Umbilical cord (tissue), 2 donors: ENCODE data around the gene S1PR1. TPM values are rescaled to one million over a fixed set of nuclear protein-coding genes. Genes with fewer than 3 reads are reported as not detected.

Experiments
- DNase-seq: peaks from one replicate; pipeline ENCODE4 v3.0.0-alpha.2; 2015; ENCODE audit warnings: low spot score
- total RNA-seq: library from RNA; depleted of rRNA; stranded (reverse); fragments of >200 nt; gene quantifications from one replicate; pipeline ENCODE4 v1.2.3, GENCODE V29; 2014; ENCODE audit warnings: low replicate concordance; ENCODE audit not compliant: insufficient read depth

S1PR1 gene
- total RNA-seq, 1 donor from 2014 or later: 27.7 TPM

DNA sequence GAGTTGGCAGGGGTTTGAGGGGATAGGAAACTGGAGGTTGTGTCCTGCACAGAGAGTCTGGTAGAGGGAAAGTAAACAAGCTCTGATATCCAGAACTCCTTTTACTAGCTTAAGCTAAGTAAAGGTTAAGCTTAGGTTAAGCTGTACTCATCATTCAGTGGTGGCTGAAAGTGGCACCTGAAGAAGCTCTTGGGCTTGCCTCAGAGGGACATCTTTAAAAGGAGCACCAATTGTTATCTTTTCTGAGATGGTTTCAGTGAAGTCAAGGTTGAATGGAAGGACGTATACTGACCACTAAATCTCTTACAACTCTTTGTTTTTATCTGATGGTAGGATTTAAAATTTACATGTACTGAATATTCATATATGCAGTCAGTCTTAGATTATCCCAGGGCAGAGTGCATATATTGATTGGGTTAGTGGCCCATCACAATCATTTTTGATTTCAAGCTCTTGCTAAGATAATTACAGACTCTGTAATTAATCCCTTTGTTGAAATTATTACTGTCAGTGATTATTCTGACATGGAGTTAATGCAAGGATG is 43.3 kb downstream of the S1PR1 start:
- no peak for DNase-seq

DNA sequence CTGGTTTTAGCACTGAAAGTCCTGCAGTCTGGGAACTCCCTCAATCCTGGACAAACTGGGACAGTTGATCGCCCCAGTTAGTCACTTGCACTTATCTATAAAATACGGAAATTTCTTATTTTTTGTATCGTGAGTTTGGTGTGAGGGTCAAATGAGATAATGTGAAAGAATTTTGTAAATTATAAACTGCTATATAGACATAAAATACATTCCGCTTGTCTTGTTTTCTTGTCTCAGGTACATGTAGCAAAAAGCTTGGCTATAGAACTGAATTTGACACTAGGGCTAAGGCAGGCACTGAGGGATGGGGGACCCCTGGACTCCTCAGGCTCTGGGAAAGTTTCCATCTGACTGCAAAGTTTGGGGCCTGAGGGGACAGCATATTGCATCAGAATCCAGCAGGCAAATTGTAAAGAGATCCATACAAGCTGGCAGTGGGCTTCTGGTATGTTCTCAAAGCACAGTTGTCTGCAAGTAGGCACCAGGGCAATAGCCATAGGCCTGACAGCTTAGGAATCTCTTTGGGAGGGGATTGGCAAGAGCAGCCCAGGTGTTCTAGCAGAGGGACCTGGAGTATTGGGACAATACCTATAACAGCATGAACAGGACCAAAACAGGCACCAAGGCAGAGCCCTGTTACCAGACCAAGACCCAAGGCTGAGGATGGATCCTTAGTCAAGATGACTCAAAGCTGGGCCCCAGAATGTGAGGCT is 44.3 kb downstream of the S1PR1 start:
- DNase-seq: no peak

DNA sequence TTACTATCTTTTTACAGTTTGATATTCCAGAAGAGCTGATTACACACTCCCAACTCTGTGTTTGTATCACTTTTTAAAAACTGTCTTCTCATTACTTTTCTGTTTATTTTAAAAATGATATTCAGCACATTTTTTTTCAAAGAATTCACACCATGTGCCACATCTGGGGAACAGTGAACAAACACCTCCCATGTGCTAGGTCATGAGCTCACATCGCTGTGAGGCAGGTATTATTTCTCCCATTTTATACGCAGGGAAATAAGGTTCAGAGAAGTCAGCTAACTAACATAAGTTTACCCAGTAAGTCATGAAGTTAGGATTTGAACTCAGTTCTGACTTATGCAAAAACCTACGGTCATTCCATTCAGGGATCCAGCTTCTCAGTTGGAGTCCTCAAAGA is 44.9 kb downstream of the S1PR1 start:
- DNase-seq: no peak

DNA sequence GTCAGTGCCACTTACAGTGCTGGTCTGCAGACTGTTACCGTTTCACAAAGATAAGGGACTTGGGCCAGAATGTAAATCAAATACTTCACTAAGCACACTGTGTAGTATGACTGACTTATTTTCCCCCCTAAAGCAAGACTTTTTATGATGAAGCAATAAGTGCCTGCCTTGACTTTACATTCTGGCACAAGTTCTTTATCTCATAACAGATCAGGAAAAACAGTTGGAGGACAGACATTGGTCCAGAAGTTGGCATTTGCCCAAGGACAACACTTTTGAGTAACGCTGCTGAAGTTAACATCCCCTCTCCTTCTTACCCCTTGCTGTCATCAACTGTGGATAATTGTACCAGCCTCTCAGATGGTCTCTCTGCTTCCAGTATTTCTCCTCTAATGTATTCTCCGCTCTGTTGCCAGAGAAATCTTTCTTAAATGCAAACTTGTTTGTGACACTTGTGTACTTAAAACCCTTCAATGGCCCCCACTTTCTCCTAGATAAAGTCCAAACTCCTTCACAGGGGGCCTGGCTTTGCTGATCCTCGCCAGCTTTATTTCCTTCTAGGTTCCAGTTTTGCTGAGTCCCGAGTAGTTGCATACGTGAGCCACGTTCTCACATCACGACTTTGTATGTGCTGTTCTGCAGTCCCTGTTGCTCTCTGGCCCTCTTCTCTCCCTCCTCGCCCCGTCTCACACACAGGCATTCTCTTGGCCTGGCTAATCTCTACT is 45.7 kb downstream of the S1PR1 start:
- DNase-seq: peak; percentile 58

DNA sequence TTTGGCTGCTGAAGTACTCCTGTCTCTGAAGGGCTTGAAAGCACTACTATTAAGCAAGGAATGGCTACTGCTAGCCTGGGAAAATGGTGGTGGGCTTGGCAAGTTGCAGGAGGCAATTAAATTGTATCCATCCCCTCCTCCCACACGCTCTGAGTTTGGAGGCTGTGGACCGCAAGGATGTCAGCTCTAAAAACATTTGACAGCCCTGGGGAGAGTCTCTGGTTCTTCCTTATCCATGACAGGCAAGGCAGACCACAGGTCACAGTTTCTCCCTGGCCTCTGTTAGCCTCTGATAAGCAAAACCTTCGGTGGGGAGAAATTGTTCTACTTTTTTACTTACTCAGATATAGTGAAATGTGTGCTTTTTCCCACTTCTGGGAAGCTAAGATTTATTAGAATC is 46.6 kb downstream of the S1PR1 start:
- DNase-seq: no peak

DNA sequence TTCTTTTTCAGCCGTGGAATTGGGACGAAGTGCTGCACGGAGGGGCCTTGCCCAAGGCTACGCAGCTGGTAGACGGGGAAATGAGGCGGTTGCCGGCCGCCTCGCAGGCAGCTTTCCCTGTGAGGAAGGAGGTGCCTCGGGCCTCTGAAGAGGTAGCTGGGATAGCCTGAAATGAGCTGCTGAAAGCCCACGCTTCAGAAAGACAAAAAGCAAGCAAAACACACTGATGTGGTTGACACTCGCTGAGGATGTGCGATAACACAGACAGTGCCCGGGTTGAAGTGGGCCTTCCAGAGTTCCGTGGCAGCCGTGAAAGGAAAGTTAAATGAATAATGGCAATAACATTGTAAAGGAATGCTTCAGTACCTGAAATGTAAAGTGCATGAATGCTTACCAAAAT is 47.2 kb downstream of the S1PR1 start:
- no peak for DNase-seq

DNA sequence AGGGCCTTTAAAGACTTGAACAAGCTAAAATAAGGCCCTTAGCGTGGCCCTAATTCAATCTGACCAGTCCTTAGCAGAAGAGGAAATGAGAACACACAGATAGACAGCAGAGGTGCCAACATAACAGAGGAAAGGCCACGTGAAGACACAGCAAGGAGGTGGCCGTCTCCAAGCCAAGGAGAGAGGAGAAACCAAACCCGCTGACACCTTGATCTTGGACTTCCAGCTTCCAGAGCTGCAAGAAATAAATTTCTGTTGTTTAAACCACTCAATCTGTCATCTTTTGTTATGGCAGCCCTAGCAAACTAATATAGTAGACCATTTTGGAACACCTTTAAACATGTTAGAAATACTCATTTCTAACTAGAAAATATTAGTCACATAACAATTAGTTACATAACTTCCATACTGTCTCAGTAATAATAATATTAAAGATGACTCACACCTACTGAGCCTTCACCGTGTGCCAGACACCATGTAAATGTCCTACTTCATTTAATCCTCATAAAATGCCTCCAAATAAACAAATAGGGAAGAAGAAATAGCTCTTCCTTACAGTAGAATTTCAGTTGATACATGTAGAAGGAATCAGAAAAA is 47.9 kb downstream of the S1PR1 start:
- no peak for DNase-seq

DNA sequence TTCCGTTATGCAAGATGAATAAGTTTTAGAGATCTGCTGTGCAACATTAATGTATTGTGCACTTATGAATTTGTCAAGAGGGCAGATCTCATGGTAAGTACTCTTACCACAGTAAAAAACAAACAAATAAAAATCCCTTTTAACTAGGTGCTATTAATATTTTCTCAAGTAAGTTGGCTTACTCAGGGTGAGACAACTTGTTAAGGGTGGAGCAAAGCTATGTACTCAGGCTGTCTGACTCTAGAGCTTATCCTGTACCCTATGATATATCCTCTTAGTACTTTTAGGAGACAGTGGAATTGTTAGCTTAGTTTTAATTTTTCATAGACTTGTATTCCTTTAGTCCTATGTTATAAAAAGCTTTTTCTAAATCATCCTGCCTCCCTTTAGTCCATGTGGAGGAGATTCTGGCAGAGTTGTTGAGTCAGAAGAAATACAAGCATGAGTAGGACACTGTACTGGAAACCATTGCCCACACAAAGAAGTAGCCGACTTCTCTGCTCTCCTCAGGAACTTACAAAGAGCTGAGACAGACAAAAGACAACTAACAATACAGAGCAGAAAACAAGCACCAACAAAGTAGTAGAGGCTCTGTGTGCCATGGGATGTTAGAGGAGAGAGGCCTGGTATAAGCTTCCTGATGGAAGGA is 49.2 kb downstream of the S1PR1 start:
- peak; percentile 55 for DNase-seq

DNA sequence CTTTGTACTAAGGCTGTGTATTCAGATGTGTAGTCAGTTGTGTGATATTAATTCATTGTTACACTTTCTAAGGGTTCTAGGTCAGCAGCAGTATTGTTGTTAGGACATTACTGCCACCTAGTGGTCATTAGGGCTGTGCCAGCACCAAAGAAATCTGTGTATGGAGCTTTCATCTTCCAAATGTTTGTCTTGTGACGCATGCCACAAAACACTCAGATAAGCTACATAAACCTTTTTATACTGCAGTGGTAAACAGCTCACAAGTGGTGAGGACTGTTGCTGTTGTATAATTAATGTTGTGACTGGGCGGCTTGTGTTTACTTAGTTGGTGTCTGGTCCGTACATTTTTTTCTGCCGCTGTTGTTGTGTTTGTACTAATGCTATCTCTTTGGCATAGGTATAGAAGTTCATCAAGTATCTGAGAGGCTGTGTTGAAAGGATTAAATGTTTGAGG is 51.7 kb downstream of the S1PR1 start:
- DNase-seq: peak; percentile 91

DNA sequence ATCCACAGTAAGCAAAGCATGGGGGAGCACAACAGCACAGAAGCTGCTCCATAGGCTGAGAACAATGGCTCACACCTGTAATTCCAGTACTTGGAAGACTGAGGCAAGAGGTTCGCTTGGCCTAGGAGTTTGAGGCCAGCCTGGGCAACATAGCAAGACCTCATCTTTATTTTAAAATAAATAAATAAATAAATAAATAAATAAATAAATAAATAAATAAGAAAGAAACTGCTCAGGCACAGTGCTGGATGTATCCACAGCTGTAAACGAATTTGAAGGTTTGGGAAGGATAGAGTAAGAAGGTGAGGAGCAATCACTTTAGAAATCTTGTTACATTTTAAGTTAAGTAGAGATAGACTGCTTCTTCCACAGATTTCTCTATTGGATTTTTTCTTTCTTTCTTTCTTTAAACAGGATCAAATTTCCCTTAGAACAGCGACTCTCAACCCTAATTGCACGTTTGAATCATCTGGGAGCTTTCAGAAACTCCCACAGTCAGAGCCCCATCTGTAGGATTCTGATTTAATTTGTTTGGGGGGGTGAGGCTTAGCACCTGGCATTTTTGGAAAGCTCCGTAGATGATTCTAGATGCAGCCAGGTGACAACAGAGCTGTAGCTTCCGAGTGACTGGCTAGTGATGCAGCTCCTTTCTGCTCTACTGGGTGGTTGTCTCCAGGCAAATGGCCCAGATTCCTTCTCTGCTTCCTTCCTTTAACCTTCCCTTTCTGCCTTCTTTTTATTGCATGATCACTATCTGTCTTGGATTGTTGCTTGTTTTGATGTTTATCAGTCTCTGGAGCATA is 53.5 kb downstream of the S1PR1 start:
- DNase-seq: no peak

Other genes with a start within 250 kb of the S1PR1 start
- gene DPH5, start 211.2 kb upstream of the S1PR1 start, total RNA-seq: 19.5 TPM